HepG2 (cell line): Measurements from ENCODE around the gene DHRS12. TPM values are rescaled to one million over a fixed set of nuclear protein-coding genes. Genes with fewer than 3 reads are reported as not detected.

Experiments
- ATAC-seq: fragments of 200-7000 bp; cut with Tn5 transposase; 3 replicates; pipeline ENCODE4 v1.9.1; 2020; ENCODE audit warnings: mild to moderate bottlenecking, moderate library complexity
- BruUV-seq: library from RNA; stranded (reverse); fragments of 400-500 nt; replicated peaks from 2 replicates; lab custom pipeline; 2021; lab: Mats Ljungman, UMichigan
- CTCF ChIA-PET: fragments of 300-600 bp; formaldehyde crosslinking; extraction: SDS; loops from one replicate; lab custom pipeline; 2021; ENCODE audit warnings: low total read pairs, inconsistent platforms, low intra/inter-chr PET ratio; lab: Yijun Ruan, JAX
- POLR2A ChIA-PET: fragments of 350-600 bp; sonication (Branson Sonifier 250); formaldehyde crosslinking; loops from one replicate; lab custom pipeline; 2020; ENCODE audit warnings: antibody characterized with exemption, inconsistent platforms; lab: Yijun Ruan, JAX
- DNase-seq: peaks from one replicate; pipeline ENCODE4 v3.0.0-alpha.2; 2015; ENCODE audit warnings: low spot score
- FAIRE-seq: peaks from 3 replicates; lab custom pipeline; 2011; peaks lifted over from hg19 to GRCh38; lab: Jason Lieb, UNC
- H2AFZ ChIP-seq: one replicate; pipeline ENCODE4 v1.6.1; 2011; ENCODE audit warnings: low read length, inconsistent platforms
- H3K27ac ChIP-seq: fragments of 300-600 bp; 3 replicates; pipeline ENCODE4 v1.8.0; 2011; ENCODE audit warnings: mixed run types, mild to moderate bottlenecking, mixed read lengths, low read length, inconsistent platforms; ENCODE audit not compliant: insufficient read depth; ENCODE audit errors: extremely low read length
- H3K27me3 ChIP-seq, 2 experiments: fragments of 200-600 bp in 1 of 2; 2 replicates in 1 of 2; 3 replicates in 1 of 2; pipeline versions ENCODE4 v1.6.0 to v1.8.0; 2011; ENCODE audit warnings: low read length in 2 of 2, mild to moderate bottlenecking in 2 of 2, moderate library complexity in 2 of 2, inconsistent platforms in 1 of 2; ENCODE audit not compliant: insufficient read depth in 2 of 2, control insufficient read depth in 1 of 2
- H3K36me3 ChIP-seq, 2 experiments: fragments of 200-600 bp in 1 of 2; replicated peaks in 1 of 2; 2 replicates in 1 of 2; 3 replicates in 1 of 2; pipeline versions ENCODE4 v1.5.1 to v1.8.0; 2011; ENCODE audit warnings: low read length in 2 of 2, inconsistent platforms in 1 of 2; ENCODE audit not compliant: insufficient read depth in 2 of 2, control insufficient read depth in 1 of 2
- H3K4me1 ChIP-seq: 2 replicates; pipeline ENCODE4 v1.5.1; 2012; ENCODE audit warnings: low read length, inconsistent platforms; ENCODE audit not compliant: insufficient read depth
- H3K4me2 ChIP-seq: 2 replicates; pipeline ENCODE4 v1.6.0; 2011; ENCODE audit warnings: low read depth, low read length, inconsistent platforms
- H3K4me3 ChIP-seq, 3 experiments: fragments of 200-600 bp in 1 of 3; sonication (generic), shearing (Covaris generic) in 1 of 3; replicated peaks in 1 of 3; 2 replicates each; pipeline ENCODE4 v1.5.1; 2011 to 2016; ENCODE audit warnings: low read length in 3 of 3, inconsistent platforms in 2 of 3, low read depth in 2 of 3, mild to moderate bottlenecking in 2 of 3, control low read depth in 1 of 3, mixed read lengths in 1 of 3; ENCODE audit not compliant: insufficient read depth in 1 of 3
- H3K79me2 ChIP-seq: one replicate; pipeline ENCODE4 v1.6.1; 2011; ENCODE audit warnings: low read length, inconsistent platforms; ENCODE audit not compliant: insufficient read depth
- H3K9ac ChIP-seq: 2 replicates; pipeline ENCODE4 v1.6.0; 2011; ENCODE audit warnings: mild to moderate bottlenecking, low read depth, low read length, inconsistent platforms; ENCODE audit not compliant: insufficient read depth
- H3K9me3 ChIP-seq: 2 replicates; pipeline ENCODE4 v1.5.1; 2012; ENCODE audit warnings: mild to moderate bottlenecking, low read length
- H4K20me1 ChIP-seq: 2 replicates; pipeline ENCODE4 v1.6.0; 2011; ENCODE audit warnings: inconsistent platforms, mild to moderate bottlenecking, low read length, moderate library complexity; ENCODE audit not compliant: insufficient read depth
- AKNA ChIP-seq: sonication (generic); formaldehyde crosslinking; IDR thresholded peaks from 2 replicates; pipeline ENCODE4 v1.4.0; 2020; ENCODE audit warnings: missing genetic modification reagents, borderline replicate concordance
- CHD4 ChIP-seq: fragments of 200-600 bp; sonication (generic); IDR thresholded peaks from 2 replicates; pipeline ENCODE4 v1.7.0; 2017; ENCODE audit warnings: mild to moderate bottlenecking, low read length, borderline replicate concordance
- EHMT2 ChIP-seq: fragments of 200-600 bp; sonication (generic); IDR thresholded peaks from 2 replicates; pipeline ENCODE4 v1.7.0; 2017; ENCODE audit warnings: antibody characterized with exemption, low read depth, low read length, borderline replicate concordance
- HMGXB4 ChIP-seq, 2 experiments: sonication (generic) in 1 of 2; formaldehyde crosslinking in 1 of 2; IDR thresholded peaks; 2 replicates each; pipeline versions ENCODE4 v1.4.0 to v1.6.1; 2018 to 2020; ENCODE audit warnings: missing genetic modification reagents in 2 of 2, borderline replicate concordance in 1 of 2, low read depth in 1 of 2, mild to moderate bottlenecking in 1 of 2, missing biosample characterization in 1 of 2
- PHF20 ChIP-seq: sonication (generic); formaldehyde crosslinking; IDR thresholded peaks from 2 replicates; pipeline ENCODE4 v1.5.0; 2020; ENCODE audit warnings: mild to moderate bottlenecking, missing genetic modification reagents
- TEAD3 ChIP-seq: optimal IDR thresholded peaks from 2 replicates; pipeline ENCODE3; 2016; ENCODE audit warnings: borderline replicate concordance
- ZBTB7A ChIP-seq: sonication (generic); formaldehyde crosslinking; IDR thresholded peaks from 2 replicates; pipeline ENCODE4 v1.8.0; 2022; ENCODE audit warnings: mild to moderate bottlenecking, missing genetic modification reagents
- ZNF543 ChIP-seq: sonication (generic); formaldehyde crosslinking; IDR thresholded peaks from 2 replicates; pipeline ENCODE4 v1.4.0; 2020; ENCODE audit warnings: mild to moderate bottlenecking, missing genetic modification reagents
- WGBS: methylation state at CpG from one replicate; pipeline ENCODE4 v1.1.6; 2017; ENCODE audit warnings: low lambda C conversion rate; 5-methylcytosine and 5-hydroxymethylcytosine counted together
- in situ Hi-C: cut with HindIII; loops from 2 replicates; pipeline ENCODE4 v1.10.0; 2017; ENCODE audit warnings: low pct_unique_long_range_greater_than_20kb; ENCODE audit not compliant: extremely low pct_ligation_motif_present
- intact Hi-C: fragments of 100-400 bp; cut with micrococcal nuclease; formaldehyde crosslinking; loops from one replicate; pipeline ENCODE4 v1.10.0; 2022; ENCODE audit not compliant: unreplicated experiment
- polyA plus RNA-seq, 8 experiments: library from polyadenylated mRNA; depleted of rRNA in 3 of 8; stranded (reverse) in 7 of 8; unstranded in 1 of 8; fragments of >200 nt; fragmentation: Illumina TruSeq in 4 of 8; extraction: Trizol in 4 of 8; gene quantifications; 2 replicates each; pipeline versions ENCODE4 v1.2.1 to v1.2.3, GENCODE V29; 2011 to 2016; ENCODE audit warnings: low read depth in 4 of 8, missing spikeins in 1 of 8, mixed read lengths in 1 of 8; ENCODE audit not compliant: insufficient read depth in 1 of 8
- total RNA-seq, 5 experiments: library from RNA; depleted of rRNA; stranded (reverse); fragments of >200 nt; fragmentation: Illumina TruSeq; extraction: Trizol; gene quantifications; 2 replicates each; pipeline ENCODE4 v1.2.3, GENCODE V29; 2016; ENCODE audit warnings: low read depth in 1 of 5
- TF ChIP-seq, protein P1 (sequence below): sonication (generic); formaldehyde crosslinking; IDR thresholded peaks from 2 replicates; pipeline ENCODE4 v1.4.0; 2020; ENCODE audit warnings: mild to moderate bottlenecking, missing genetic modification reagents
- TF ChIP-seq, protein P2 (sequence below): sonication (generic); formaldehyde crosslinking; IDR thresholded peaks from 2 replicates; pipeline ENCODE4 v1.4.0; 2020; ENCODE audit warnings: missing genetic modification reagents

The DHRS12 gene
- total and polyA plus RNA-seq, 2 of the 13 experiments (the other 11 are each of a cell fraction or from before 2014, with no cell fraction given), result 7.2 to 8.4 TPM

GRCh38 chr13:51845574-51846318 is 41.8 kb upstream of the DHRS12 start:
- ChIA-PET CTCF (interaction anchor here (1.6 to 1.9 kb wide), 2 partner anchors 282 to 284 kb away, joined by 4 to 8 read pairs; partner anchors contain the start of gene NEK5), POLR2A (interaction anchor here (1.0 to 1.3 kb wide), 4 partner anchors 12 to 393 kb away, joined by 3 read pairs; partner anchors contain the start of gene INTS6)
- H4K20me1 ChIP-seq, result no peaks in the 10 kb centered on the region
- DNase-seq (peak; percentile 27), FAIRE-seq (no peak), ATAC-seq (peak; percentile 49)
- peak overlapping the region; percentile 58 to 73 (median 70); a peak in 5 of 6 replicates for H3K4me3 ChIP-seq
- in situ Hi-C loops, result no loop called here
- H3K27me3 ChIP-seq, result no peaks in the 10 kb centered on the region
- intact Hi-C loops, result loop anchor here (1.0 kb wide), 1 partner anchor 283 kb away; no protein-coding TSS in a partner anchor
- H3K79me2 ChIP-seq, result no peaks in the 10 kb centered on the region
- H3K36me3 ChIP-seq, result no peaks in the 10 kb centered on the region
- H2AFZ ChIP-seq, result peak overlapping the region; percentile 91
- TSS peak; percentile 85 for BruUV-seq
- H3K27ac ChIP-seq, result peak overlapping the region; percentile 55
- WGBS, result 24% methylated on average over 4 of the region's 5 CpGs
- H3K9ac ChIP-seq, result peak overlapping the region; percentile 74
- H3K4me1 ChIP-seq, result peaks cover 27% of the 10 kb centered on the region
- H3K9me3 ChIP-seq, result no peaks in the 10 kb centered on the region
- peak overlapping the region; percentile 92 for H3K4me2 ChIP-seq
- peak; percentile 11 for TF ChIP-seq TEAD3 (CRISPR knock-in tag)
- TF ChIP-seq PHF20, result 0 out of 2 replicates have a peak, but pooled peaks have one; percentile 35
- TF ChIP-seq ZNF543 (CRISPR knock-in tag), result no peak
- TF ChIP-seq, protein P1, sequence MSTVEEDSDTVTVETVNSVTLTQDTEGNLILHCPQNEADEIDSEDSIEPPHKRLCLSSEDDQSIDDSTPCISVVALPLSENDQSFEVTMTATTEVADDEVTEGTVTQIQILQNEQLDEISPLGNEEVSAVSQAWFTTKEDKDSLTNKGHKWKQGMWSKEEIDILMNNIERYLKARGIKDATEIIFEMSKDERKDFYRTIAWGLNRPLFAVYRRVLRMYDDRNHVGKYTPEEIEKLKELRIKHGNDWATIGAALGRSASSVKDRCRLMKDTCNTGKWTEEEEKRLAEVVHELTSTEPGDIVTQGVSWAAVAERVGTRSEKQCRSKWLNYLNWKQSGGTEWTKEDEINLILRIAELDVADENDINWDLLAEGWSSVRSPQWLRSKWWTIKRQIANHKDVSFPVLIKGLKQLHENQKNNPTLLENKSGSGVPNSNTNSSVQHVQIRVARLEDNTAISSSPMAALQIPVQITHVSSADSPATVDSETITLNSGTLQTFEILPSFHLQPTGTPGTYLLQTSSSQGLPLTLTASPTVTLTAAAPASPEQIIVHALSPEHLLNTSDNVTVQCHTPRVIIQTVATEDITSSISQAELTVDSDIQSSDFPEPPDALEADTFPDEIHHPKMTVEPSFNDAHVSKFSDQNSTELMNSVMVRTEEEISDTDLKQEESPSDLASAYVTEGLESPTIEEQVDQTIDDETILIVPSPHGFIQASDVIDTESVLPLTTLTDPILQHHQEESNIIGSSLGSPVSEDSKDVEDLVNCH (CRISPR knock-in tag), result 0 out of 2 replicates have a peak, but pooled peaks have one; percentile 49
- TF ChIP-seq, protein P2, sequence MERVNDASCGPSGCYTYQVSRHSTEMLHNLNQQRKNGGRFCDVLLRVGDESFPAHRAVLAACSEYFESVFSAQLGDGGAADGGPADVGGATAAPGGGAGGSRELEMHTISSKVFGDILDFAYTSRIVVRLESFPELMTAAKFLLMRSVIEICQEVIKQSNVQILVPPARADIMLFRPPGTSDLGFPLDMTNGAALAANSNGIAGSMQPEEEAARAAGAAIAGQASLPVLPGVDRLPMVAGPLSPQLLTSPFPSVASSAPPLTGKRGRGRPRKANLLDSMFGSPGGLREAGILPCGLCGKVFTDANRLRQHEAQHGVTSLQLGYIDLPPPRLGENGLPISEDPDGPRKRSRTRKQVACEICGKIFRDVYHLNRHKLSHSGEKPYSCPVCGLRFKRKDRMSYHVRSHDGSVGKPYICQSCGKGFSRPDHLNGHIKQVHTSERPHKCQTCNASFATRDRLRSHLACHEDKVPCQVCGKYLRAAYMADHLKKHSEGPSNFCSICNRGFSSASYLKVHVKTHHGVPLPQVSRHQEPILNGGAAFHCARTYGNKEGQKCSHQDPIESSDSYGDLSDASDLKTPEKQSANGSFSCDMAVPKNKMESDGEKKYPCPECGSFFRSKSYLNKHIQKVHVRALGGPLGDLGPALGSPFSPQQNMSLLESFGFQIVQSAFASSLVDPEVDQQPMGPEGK (CRISPR knock-in tag), result peak; percentile 65
- TF ChIP-seq AKNA (CRISPR knock-in tag), result no peak
- TF ChIP-seq HMGXB4 (CRISPR knock-in tag; IDR thresholded peaks at IDR 0.05; ENCODE audit: borderline replicate concordance in 1 of 2, low read depth in 1 of 2), result 0 out of 4 replicates have a peak, but pooled peaks of 1 of the 2 experiments have one; percentile 5
- TF ChIP-seq CHD4, result no peak
- TF ChIP-seq ZBTB7A (CRISPR knock-in tag), result no peak
- TF ChIP-seq EHMT2, result peak; percentile 81; the same call in 1 of the 2 replicates
